WERI-Rb-1 (cell line): Measurements from ENCODE around the gene FAM20C.

Experiments used
- DNase-seq: peaks from one replicate; pipeline ENCODE4 v3.0.0-alpha.2; 2020
- H3K27ac ChIP-seq: fragments of 250-450 bp; sonication (Bioruptor Pico); 2 replicates; pipeline ENCODE4 v1.5.1; 2020; ENCODE audit warnings: mild to moderate bottlenecking, moderate library complexity
- H3K27me3 ChIP-seq: fragments of 250-450 bp; sonication (Bioruptor Pico); 2 replicates; pipeline ENCODE4 v1.5.1; 2021; ENCODE audit warnings: mild to moderate bottlenecking, low read depth, moderate library complexity; ENCODE audit not compliant: insufficient read depth, severe bottlenecking
- H3K36me3 ChIP-seq: fragments of 250-450 bp; sonication (Bioruptor Pico); 2 replicates; pipeline ENCODE4 v1.5.1; 2020; ENCODE audit warnings: mild to moderate bottlenecking, moderate library complexity
- H3K4me3 ChIP-seq: 2 replicates; pipeline ENCODE4 v1.5.1; 2011; ENCODE audit warnings: low read depth, mild to moderate bottlenecking, control low read depth, low read length
- H3K9me3 ChIP-seq: fragments of 250-450 bp; sonication (Bioruptor Pico); 2 replicates; pipeline ENCODE4 v1.5.1; 2021; ENCODE audit warnings: mild to moderate bottlenecking, moderate library complexity; ENCODE audit not compliant: severe bottlenecking
- TF ChIP-seq, protein P1 (sequence below): IDR thresholded peaks from 2 replicates; pipeline ENCODE4 v1.5.1; 2011; ENCODE audit warnings: low read depth, mild to moderate bottlenecking, control low read depth, inconsistent platforms, low read length

FAM20C gene

DNA sequence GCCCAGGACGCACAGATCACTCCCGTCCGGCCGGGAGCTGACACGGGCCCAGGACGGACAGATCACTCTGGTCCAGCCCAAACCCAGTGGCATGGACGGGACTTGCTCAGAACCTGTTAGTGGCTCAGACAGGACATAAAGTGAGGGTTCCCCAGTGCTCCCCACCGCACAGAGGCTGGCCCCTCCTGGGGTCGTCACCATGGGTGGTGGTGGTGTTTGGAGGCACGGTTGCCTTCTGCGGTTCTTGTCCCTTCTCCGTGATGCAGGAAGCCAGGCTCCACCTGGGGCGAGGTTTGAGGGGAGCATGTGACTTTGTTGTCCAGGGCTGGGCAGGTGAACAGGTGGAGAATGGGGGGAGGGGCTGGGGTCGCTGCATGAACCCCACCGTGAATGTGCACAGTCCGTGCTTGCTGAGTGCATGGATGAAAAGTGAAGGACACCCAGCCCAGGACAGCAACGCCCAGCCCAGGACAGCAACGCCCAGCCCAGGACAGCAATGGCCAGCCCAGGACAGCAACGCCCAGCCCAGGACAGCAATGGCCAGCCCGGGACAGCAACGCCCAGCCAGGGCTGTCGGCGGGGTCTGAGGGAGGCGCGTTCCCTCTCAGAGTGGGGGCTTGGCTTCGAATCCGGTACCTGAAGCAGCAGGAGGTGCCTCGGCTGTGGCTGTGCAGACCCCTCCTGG lies 26.7 kb downstream of the FAM20C start:
- TF ChIP-seq, protein P1, sequence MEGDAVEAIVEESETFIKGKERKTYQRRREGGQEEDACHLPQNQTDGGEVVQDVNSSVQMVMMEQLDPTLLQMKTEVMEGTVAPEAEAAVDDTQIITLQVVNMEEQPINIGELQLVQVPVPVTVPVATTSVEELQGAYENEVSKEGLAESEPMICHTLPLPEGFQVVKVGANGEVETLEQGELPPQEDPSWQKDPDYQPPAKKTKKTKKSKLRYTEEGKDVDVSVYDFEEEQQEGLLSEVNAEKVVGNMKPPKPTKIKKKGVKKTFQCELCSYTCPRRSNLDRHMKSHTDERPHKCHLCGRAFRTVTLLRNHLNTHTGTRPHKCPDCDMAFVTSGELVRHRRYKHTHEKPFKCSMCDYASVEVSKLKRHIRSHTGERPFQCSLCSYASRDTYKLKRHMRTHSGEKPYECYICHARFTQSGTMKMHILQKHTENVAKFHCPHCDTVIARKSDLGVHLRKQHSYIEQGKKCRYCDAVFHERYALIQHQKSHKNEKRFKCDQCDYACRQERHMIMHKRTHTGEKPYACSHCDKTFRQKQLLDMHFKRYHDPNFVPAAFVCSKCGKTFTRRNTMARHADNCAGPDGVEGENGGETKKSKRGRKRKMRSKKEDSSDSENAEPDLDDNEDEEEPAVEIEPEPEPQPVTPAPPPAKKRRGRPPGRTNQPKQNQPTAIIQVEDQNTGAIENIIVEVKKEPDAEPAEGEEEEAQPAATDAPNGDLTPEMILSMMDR = no peak
- H3K36me3 ChIP-seq = no peaks in the 10 kb centered on the region
- H3K9me3 ChIP-seq = no peaks in the 10 kb centered on the region
- no peak overlapping the region for H3K27ac ChIP-seq
- no peak overlapping the region for H3K4me3 ChIP-seq
- no peaks in the 10 kb centered on the region for H3K27me3 ChIP-seq
- DNase-seq = no peak

DNA sequence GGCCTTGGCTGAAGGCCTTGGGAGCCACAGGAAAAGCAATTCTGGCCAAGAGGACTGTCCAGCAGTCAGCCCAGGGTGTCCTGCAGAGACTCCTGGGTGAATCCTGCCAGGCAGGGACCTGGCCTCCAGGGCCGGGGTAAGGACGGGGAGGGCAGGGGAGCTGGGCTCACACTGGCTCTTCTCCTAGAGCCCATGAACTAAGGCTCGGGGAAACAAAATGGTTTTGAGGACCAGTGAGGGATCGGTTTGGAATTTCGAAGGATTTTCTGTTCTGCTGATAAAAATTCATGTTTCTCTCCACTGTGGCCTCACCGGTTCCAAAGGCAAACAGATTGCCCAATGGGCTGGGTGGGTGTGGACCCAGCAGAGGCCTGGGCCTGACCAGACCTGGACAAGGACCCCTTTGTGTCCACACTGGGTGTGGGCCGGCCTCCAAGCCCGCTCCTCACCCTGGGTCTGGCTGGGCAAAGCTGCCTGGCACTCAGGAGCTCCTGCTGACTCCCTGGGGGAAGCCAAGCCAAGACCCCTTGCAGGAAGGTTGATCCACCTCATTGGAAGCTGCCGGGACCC lies 27.3 kb downstream of the FAM20C start:
- TF ChIP-seq, protein P1 = no peak
- H3K9me3 ChIP-seq = no peaks in the 10 kb centered on the region
- H3K27me3 ChIP-seq = no peaks in the 10 kb centered on the region
- no peak overlapping the region for H3K27ac ChIP-seq
- no peak for DNase-seq
- H3K4me3 ChIP-seq = no peak overlapping the region
- no peaks in the 10 kb centered on the region for H3K36me3 ChIP-seq

DNA sequence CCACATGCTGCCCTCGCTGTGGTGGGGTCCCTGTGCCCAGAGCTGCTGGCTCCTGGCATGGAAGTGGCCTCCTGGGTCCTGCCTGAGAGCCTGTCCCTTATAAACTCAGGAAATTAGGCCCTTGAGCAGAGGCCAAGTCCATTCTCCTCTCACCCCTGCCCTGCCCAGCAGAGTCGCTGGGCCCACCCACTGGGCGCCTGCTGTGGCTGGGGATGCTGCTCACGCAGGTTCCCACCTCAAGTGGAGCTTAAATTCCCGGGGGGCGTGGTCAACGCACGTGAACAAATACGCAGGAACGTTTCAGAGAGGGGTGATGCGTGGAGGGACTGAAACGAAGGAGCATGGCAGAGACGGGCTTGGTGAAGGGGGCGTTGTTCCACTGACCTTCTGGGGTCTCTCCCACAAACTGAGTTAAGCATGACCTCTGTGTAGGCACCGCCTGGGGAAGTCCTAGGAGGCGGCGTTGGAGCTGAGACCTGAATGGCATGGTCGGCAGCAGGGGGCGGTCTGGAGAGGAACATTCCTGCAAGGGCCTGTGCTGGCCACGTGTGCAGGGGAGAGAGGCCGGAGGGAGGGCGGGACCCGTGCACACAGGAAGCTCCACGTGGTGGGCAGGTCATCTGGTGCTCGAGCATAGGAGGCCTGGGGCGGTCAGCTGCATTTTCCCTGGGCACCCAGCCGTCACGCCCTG lies 27.9 kb downstream of the FAM20C start:
- peak; percentile 74 for DNase-seq
- Histone ChIP-seq H3K36me3 (no peaks in the 10 kb centered on the region), H3K4me3 (no peak overlapping the region), H3K27me3 (no peaks in the 10 kb centered on the region), H3K27ac (no peak overlapping the region), H3K9me3 (no peaks in the 10 kb centered on the region)
- TF ChIP-seq, protein P1 = peak; percentile 64

DNA sequence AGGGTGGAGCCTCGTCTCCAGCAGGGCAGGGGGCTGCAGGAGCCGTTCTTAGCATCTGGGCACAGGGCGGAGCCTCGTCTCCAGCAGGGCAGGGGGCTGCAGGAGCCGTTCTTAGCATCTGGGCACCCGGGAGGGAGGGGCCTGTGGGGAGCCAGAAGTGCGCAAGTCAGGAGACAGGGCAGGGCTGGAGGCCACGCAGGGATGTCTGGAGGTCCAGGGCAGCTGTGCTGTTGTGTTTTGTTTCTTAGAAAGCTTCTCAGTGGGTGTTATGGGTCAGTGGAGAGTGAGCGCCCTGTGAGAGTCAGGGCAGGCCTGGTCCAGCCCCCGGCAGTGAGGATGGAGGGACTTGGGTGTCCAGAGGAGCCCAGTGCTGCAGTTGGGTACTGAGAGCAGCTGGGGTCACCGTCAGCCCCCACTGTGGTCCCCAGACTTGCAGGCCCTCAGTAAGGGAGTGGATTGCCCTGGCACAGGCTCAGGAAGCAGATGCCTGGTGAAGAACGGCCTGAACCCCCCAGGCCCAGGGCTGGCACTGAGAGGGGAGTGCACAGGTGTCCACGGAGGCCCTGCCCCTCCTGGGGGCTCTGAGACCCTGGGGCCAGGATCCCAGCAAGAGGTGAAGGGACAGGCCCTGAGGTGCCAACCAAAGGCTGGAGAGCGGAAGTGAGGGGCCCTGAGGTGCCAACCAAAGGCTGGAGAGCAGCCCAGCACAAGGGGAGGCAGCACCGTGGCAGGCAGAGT lies 29.8 kb downstream of the FAM20C start:
- no peak for DNase-seq
- Histone ChIP-seq H3K27ac (no peak overlapping the region), H3K9me3 (no peaks in the 10 kb centered on the region), H3K36me3 (no peaks in the 10 kb centered on the region), H3K4me3 (no peak overlapping the region), H3K27me3 (no peaks in the 10 kb centered on the region)
- TF ChIP-seq, protein P1 = no peak

DNA sequence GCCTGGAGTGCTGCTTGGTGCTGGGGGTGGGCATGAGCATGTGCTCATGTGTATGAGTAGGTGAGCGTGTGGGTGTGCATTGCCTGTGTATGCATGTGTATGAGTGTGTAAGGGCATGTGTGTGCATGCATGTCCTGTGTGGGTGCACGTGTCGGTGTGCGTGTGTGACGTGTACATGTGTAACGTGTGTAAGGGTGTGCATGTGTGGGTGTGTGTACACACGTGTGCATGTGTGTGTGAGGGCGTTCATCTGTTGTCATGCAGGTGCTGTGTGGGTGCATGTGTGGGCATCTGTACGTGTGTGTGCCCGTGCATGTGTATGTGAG lies 30.3 kb downstream of the FAM20C start:
- no peaks in the 10 kb centered on the region for H3K27me3 ChIP-seq
- H3K36me3 ChIP-seq = no peaks in the 10 kb centered on the region
- TF ChIP-seq, protein P1 = no peak
- no peak for DNase-seq
- no peaks in the 10 kb centered on the region for H3K9me3 ChIP-seq
- no peak overlapping the region for H3K4me3 ChIP-seq
- H3K27ac ChIP-seq = no peak overlapping the region
